GM12875 (cell line): ENCODE measurements around the gene ERC2.

Experiments
- H3K4me3 ChIP-seq: one replicate; pipeline ENCODE4 v1.5.1; 2011; ENCODE audit warnings: low read depth, low read length, control low read depth
- CTCF ChIP-seq: IDR thresholded peaks from 2 replicates; pipeline ENCODE4 v1.5.1; 2011; ENCODE audit warnings: low read depth, mild to moderate bottlenecking, control low read depth, inconsistent platforms, low read length, moderate library complexity, borderline replicate concordance; ENCODE audit not compliant: insufficient read depth

ERC2 gene

GRCh38 chr3:55752911-55753310, 715.4 kb downstream of the ERC2 start:
- H3K4me3 ChIP-seq, result no peak overlapping the region
- no peak for TF ChIP-seq CTCF

- TF ChIP-seq CTCF, result no peak
- H3K4me3 ChIP-seq, result no peak overlapping the region
Measured at GRCh38 chr3:55751730-55752129, 716.5 kb downstream of the ERC2 start.

GRCh38 chr3:55750525-55750924, 717.7 kb downstream of the ERC2 start:
- no peak for TF ChIP-seq CTCF
- no peak overlapping the region for H3K4me3 ChIP-seq

GRCh38 chr3:55749036-55749435, 719.2 kb downstream of the ERC2 start:
- no peak for TF ChIP-seq CTCF
- no peak overlapping the region for H3K4me3 ChIP-seq

- no peak for TF ChIP-seq CTCF
- no peak overlapping the region for H3K4me3 ChIP-seq
Measured at GRCh38 chr3:55746808-55747413, 721.4 kb downstream of the ERC2 start.

- TF ChIP-seq CTCF, result no peak
Measured at GRCh38 chr3:55742832-55743136, 725.5 kb downstream of the ERC2 start.

GRCh38 chr3:55742022-55742831, 726.0 kb downstream of the ERC2 start:
- no peak for TF ChIP-seq CTCF
- no peak overlapping the region for H3K4me3 ChIP-seq

More at GRCh38 chr3:55742832-55743136, 725.5 kb downstream of the ERC2 start:
- no peak overlapping the region for H3K4me3 ChIP-seq
